Mammary epithelial cell (primary cell): ENCODE data around the gene DPEP2NB.

Source experiments
- CTCF ChIP-seq, 2 donors: IDR thresholded peaks in 1 of 2; conservative IDR thresholded peaks in 1 of 2; 2 replicates each; pipeline ENCODE4 v1.5.1; 2011 to 2012; ENCODE audit warnings: inconsistent platforms in 2 of 2, low read length in 2 of 2, mild to moderate bottlenecking in 2 of 2, control low read depth in 1 of 2, low read depth in 1 of 2; ENCODE audit not compliant: insufficient read depth in 1 of 2; ENCODE audit errors: extremely low read depth in 1 of 2
- EZH2 ChIP-seq: IDR thresholded peaks from 2 replicates; pipeline ENCODE4 v1.6.1; 2012; ENCODE audit warnings: low read length, inconsistent platforms, borderline replicate concordance

GRCh38 chr16:68049449-68049848 lies 33.7 kb upstream of the DPEP2NB start:
- TF ChIP-seq CTCF (conservative IDR thresholded peaks at IDR 0.05 in 1 of 2, IDR thresholded peaks at IDR 0.05 in 1 of 2; ENCODE audit: extremely low read depth in 1 of 2, insufficient read depth in 1 of 2, low read depth in 1 of 2, low read length in 2 of 2): no peak
- no peak for TF ChIP-seq EZH2
